Cortex of kidney (tissue), 1 donor: ENCODE results near the gene TTC28.
"Not testable (repeated sequence)": the region's sequence is repeated elsewhere in the genome, so short reads cannot be mapped to it uniquely, and the experiment has no call there.

Experiments
- DNase-seq: peaks from one replicate; lab custom pipeline; 2025; lab: John Stamatoyannopoulos, UW

TTC28 gene

DNA sequence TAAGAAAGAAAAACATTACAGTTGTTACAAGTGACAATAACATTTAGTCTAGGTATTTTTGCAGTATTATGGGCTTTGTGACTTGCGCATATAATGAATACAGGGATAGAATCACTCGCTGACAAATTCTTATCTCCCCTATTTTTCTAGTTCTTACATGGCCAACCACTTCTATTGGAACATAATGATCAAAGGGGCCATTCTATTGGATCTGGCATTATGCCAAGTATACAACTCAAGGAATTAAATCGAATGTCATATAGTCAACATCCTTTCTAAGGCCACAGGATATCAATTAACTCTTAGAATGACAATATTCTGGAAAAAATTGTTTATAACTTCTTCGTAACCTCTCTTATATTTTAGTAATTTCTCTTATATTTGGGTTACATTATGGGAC, 272.0 kb downstream of the TTC28 start:
- no peak for DNase-seq

DNA sequence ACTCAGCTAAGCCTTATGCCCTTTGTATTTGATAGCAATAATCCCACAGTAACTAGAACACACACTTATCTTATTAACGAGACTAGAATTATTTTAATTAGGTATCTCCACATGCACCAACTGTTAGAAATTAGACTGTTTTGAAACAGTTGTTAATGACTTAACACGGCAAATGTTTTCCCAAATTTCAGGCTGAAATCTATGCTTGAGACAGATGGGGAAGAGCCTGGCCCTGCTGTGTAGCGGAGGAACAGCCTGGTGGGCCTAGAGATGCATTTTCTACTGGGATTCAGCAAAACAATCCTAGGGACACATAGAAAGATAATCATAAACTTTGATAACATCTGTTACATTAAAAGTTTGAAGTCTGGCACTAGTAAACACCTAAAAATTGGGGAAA, 273.4 kb downstream of the TTC28 start:
- DNase-seq = no peak

DNA sequence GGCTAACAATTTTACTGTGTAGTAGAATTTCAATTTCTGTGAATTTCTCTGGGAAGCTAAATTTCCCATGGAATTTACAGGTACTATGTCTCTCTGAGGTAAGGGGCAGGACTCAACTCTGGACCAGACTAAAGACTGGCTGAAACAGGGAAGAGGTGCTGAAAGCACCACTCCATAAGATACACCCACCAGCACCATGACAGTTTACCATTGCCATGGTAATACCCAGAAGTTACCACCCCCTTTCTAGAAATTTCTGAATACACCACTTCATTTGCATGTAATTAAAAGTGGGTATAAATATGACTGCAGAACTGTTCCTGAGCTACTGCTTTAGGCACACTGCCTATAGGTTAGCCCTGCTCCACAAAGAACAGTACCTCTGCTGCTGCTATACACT, 274.1 kb downstream of the TTC28 start:
- DNase-seq = no peak

DNA sequence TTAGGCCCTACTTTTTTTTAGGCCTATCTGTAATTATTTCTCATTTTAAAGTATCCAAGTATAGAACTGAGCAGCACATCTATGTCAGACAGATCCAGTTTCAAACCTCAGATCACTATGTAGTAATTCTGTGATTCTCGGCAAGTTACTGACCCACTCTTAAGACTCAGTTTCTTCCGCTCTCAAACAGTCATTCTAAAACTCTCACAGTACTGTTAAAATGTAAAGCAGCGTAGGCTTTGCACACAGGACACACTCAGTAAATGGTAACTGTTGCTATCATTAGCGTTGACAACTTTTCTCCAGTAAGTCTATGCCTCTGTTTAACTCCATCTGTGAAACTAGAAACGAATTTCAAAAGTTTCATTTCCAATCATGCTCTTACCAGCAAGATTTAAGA, 277.1 kb downstream of the TTC28 start:
- DNase-seq = no peak

DNA sequence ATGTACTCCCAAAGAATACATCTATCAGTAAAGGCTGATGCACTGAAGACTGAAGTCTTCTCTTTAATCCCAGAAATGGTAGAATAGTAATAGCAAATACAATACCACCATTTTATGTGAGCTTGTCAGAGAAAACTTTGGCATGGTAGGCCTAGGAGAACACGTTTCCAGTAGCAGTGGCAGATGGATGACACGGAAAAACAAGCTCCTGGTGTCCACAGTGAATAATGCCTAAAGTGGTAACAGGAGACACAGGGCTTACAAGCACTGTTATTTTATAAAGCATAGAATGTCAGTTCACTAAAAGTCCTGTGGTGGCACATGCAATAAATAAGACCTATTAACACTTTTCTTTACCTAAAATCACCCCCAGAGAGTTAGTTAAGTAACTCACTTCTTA, 277.6 kb downstream of the TTC28 start:
- no peak for DNase-seq

DNA sequence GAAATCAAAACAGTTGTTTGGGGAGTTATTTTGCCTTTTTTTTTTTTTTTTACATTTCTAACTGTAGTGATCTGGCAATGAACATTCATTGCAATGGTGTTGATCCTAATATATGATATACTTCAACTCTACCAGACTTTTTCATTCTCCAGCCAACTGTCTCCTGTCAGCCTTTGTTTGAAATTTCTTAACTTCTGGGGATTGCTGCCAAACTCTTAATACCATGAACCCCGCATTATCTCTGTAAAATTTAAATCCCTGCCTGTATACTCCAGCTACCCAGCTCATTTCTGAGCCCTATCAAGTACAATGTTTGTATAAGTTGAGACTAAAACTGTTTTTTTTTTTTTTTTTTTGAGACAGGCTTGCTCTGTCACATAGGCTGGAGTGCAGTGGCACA, 280.7 kb downstream of the TTC28 start:
- no peak for DNase-seq

DNA sequence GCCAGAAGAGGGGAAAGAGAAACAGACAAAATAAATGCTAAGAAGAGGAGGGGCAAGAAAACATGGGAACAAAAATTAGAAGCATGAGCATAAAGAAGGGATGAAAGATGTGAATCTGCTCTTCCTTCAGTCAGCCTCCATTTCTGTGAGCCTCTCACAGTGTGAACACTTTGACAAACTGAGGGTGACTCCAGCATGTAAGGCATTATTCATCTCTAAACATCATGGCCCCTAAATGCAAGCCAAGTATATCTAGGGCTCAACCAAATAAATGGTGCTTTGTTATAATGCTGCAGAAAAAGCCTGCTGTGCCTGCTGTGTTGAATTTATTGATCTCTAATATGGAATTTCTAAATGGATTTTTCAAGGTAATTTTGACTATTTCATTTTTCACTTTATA, 281.3 kb downstream of the TTC28 start:
- no peak for DNase-seq

DNA sequence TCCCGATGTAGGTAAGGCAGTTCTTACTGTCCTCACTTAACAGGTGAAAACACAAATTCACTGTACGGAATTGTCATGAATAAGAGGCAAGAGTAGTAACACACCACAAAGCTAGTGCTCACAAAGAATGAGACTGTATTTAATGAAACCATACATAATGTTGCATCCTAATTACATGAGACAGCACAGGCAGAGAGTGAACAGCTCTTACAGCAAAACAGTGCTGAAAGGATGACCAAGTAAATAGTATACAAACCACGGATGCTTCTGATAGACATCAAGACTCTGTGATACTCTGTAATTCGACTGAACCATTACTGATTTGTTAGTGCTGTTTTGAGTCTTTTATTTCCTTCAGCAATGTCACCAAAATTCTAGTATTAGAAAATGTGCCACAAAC, 282.3 kb downstream of the TTC28 start:
- no peak for DNase-seq

DNA sequence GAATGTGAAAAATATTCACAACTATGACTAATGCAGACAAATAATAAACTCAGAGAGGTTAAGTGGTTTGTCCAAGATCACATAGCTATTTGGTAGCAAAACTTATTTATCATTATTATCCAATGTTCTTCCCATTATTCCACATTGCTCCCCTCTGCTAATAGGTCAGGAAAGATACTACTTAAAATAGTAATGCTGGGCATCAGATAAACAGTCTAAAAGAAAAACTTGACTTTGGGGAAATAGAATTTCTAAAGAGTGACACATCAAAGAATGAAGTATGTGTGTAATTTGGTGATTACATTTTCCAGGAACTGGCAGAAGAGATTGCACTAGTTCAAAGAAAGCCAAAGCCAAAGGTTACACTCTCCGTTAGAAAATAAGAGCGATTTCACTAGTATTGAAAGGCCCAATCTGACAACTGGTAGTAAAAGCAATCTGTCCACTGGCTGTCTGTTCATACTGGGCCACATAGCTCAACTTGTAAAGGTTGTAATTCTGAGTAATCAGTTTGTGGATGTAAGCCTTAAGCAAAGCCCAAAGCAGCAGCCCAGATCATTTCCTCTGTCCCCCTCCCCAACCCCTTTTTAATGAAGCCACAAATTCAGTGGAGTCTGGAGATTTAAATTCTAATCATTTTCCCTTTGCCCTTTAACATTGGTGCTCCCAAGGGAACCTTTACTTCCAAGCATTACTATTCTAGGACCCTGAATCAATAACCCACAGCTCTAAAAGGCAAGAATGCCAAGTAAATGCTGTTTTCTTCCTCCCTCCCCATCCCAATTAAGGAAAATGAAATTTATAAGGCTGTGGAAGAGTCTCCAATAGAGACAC, 283.5 kb downstream of the TTC28 start:
- DNase-seq = no peak

DNA sequence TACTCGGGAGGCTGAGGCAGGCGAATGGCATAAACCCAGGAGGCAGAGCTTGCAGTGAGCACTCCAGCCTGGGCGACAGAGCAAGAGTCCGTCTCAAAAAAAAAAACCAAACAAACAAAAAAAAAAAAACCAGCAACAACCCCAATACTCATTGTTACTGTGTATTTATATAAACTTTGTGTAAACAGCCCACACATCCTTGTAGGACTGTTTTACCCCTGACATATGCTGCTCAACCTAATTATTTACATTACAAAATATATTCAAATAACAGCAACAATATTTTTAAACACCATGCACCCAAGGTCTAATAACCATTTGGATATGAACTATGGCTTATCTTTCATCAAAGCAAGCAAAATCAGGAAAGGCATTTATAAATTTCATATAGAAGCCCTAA, 284.1 kb downstream of the TTC28 start:
- no peak for DNase-seq

DNA sequence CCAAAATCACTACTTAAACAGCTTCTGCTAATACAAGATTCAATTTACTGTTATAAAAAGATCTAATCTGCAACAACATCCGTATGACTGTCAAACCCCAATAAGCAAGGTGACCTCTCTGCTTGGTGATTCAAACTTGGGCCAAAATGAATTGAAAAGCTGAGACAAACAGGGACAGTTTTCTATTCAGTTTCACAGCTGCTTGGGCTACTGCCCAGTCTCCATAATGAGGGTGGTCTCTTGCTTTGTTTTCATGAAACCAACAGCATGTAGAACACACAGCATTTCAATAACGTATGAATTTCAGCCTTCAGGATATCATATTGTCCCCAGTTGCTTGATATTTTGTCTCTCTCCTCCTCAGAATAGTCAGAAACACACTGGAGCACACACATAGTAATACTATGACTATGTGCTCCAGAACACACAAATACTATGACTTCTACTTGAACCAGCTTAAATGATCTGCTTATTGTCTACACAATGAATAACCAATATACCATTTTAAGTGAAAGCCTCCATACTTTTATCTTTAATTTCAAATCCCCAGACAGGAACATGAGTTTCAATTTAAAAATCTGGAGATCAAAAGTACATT, 285.0 kb downstream of the TTC28 start:
- DNase-seq = no peak

DNA sequence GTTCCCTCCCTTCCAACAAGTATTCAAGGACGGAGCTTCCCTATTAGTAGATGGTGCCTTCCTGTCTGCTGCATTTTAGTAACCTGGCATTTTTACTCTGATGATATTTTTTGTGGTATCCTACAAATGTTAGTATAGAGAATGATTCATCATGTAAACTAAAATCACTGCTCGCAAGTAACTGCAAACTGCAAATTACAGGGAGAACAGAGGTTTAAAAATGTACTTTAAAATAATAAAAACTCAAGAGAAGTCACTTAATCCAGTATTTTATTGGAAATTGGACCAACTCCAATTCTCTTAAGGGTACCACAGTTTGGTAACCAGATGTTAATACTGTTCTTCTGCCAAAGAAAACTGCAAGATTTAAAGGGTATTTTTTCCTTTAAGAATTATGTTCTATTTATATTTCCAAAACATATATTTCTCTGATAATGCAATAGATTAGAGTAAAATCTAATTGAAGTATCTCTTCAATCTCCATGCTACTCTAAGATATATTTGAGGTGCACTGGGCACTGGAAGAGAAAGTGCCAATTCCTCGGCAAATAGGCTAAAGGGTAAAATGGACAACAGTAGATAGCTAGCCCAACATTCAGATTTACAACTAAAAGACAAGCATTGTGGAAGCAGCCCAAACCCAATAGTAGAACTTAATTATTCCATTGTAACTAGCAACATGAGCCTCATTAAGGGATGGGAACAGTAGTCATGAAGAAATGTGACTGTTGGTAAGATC, 298.0 kb downstream of the TTC28 start:
- DNase-seq = no peak

DNA sequence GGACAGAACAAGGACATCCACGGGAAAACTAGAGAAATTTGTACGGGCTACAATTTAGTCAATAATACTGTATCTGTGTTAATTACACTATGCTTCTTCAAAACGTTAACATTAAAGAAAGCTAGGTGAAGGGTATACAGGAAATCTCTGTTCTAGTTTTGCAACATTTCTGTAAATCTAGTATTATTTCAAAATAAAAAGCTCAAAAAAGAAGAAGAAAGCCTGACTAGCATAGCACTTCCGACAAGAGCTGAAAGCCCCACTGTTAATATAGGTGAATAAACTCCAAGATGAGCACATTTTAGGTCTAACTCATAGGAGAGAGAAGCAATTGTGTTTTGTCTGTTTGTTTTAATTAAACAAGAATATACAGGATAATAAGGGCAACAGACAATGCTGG, 299.7 kb downstream of the TTC28 start:
- no peak for DNase-seq

DNA sequence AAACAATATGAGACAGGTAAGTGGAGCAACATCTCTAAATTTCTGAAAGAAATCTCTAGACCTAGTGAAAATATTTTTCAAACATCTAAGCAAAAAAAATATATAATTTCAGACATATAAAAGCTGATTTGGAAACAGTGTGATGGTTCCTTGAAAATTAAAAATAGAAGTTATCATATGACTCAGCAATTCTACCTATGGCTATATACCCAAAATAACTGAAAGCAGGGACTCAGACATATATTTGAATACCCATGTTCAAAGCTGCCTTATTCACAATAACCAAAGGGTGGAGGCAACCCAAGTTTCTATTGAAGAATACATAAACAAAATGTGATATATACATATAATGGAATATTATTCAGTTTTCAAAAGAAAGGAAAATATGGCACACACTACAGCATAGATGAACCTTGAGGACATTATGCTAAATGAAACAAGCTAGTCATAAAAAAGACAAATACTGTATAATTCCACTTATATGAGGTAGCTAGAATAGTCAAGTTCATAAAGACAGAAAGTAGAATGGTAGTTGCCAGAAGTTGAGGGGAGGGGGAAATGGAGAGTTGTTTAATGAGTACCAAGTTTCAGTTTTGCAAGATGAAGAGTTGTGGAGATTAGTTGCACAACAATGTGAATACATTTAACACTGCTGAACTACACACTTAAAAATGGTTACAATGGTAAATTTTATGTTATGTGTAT, 300.4 kb downstream of the TTC28 start:
- DNase-seq = no peak

DNA sequence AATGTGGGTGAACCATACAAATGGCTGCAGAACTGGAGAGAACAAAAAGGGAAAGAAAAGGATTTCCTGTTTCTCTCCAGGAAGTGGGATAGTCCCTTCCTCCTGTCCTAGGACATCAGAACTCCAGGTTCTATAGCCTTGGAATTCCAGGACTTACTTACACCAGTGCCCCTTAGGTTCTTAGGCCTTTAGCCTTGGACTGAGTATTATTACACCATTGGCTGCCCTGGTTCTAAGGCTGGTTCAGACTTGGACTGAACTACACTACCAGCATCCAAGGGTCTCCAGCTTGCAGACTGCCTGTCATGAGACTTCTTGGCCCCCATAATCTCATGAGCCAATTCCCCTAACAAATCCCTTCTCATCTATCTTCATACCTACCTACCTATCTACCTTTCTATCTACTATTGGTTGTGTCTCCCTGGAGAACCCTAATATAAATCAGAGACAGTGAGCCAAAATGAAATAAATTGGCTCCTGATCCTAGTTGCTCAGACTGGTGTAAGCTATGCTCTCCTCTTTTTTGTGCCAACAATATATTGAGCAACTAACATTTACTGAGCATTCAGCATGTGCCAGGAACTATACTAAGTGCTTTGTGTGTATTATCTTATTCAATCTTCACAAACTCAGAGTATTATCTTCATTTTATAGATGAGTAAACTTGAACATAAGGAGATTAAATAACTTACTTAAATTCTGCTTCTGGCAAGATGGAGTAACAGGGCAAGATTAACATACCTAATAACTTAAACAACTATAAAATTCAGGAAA, 303.7 kb downstream of the TTC28 start:
- DNase-seq = no peak

DNA sequence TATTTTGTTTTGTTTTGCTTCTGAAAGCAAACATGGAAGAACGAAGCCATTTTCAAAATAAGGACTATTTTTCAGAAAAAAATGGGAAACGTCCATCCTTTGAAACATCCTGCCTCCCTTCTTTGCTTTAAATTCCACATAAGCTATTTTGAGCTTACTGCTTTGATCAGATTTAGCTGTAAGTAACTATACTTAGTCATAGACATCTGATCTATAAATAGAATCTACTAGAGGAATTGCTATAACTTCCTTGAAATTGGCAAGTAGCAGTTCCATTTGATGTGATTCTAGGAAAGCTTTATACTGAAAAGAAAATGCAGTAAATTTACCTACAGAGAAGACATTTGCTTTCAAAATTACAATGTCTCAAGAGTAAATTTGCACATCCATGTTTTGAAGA, 305.8 kb downstream of the TTC28 start:
- DNase-seq = no peak

DNA sequence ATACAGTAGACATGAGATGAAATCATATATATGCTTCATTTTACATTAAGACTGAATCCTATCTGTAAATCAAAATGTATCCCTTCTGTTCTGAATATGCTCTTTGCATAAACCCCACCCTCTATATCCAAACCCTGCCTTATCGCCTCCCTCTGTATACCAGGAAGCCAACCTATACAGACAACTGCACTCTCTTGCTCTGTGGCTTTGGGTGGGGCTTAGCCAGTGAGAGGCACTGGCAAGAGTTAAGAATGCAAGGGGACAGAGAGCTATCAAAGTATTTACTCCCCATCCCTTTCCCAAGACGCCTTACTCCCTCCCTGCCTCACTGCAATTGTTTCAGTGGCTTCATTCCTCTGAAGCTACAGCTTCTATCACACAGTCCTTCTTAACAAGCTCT, 309.8 kb downstream of the TTC28 start:
- no peak for DNase-seq

DNA sequence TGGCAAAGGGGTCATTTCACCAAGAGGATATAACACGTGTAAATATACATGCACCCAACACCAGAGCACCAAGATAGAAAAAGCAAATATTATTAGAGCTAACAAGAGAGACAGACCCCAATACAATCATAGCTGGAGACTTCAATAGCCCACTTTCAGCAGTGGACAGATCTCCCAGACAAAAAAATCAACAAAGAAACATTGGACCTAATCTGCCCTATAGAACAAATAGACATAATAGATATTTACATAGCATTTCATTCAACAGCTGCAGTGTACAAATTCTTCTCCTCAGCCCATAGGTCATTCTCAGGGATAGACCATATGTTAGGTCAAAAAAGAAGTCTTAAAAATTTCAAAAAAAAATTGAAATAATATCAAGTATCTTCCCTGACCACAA, 312.8 kb downstream of the TTC28 start:
- DNase-seq = no peak

DNA sequence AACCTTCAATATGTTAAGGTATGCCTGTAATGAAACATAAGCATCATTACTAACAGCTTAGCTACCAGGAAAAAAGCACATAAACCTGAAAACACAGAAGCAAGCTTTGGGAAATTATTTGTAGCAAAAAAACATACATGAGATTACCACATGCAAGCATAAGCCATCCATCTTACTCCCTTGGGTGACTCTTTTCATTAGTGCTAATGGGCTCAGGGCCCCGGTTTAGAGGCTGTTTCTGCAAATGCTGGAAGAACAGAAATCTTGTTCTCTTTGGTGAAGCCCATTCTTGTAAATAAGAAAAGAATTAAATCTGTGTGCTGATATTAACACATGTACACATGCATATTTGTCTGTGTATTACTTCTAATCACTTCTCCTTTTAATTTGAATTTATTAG, 314.3 kb downstream of the TTC28 start:
- DNase-seq = no peak

DNA sequence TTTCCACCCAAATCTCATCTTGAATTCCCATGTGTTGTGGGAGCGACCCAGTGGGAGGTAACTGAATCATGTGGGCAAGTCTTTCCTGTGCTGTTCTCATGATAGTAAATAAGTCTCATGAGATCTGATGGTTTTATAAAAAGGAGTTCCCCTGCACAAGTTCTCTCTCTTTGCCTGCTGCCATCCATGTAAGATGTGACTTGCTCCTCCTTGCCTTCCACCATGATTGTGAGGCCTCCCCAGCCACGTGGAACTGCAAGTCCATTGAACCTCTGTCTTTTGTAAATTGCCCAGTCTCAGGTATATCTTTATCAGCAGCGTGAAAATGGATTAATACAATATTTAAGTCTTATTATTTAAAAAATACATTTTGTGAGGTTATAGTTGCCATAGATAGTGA, 315.5 kb downstream of the TTC28 start:
- DNase-seq = not testable (repeated sequence)

DNA sequence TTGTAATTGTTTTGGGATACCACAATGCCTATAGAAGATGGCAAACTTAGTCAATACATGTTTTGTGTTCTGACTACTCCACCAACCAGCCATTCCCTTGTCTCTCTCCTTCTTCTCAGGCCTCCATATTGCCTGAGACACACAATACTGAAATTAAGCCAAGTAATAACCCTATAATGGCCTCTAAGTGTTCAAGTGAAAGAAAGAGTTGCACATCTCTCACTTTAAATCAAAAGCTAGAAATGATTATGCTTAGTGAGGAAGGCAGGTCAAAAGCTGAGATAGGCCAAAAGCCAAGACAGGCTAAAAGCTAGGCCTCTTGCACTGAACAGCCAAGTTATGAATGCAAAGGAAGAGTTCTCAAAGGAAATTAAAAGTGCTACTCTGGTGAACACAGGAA, 318.7 kb downstream of the TTC28 start:
- DNase-seq = no peak

DNA sequence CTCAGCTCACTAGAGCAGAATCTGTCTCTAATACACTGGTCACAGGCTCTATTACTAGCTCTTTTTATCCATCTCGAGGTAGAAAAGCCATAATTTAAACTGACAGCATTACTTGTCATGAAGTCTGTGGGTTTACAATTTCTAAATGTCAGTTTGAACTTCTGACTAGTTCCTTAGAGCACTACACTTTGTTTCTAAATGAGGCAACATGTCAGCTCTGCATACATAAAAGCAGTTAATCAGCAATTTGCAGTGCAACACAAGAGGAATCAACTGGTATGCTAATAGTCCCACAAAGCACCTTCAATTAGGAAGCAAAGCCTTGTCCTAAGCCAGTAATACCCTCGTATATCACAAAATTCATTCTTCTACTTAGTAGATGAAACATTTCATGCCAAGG, 321.3 kb downstream of the TTC28 start:
- no peak for DNase-seq
